AG10803 (cell line): ENCODE data around the gene TRPV6.

ENCODE experiments used
- DNase-seq: peaks from one replicate; pipeline ENCODE4 v3.0.0; 2010; ENCODE audit warnings: low read depth
- H3K4me3 ChIP-seq: 2 replicates; pipeline ENCODE4 v1.5.1; 2011; ENCODE audit warnings: mild to moderate bottlenecking, low read length, control low read depth
- TF ChIP-seq, protein P1 (sequence below): conservative IDR thresholded peaks from 2 replicates; pipeline ENCODE4 v1.5.1; 2011; ENCODE audit warnings: mild to moderate bottlenecking, low read length, control low read depth, inconsistent platforms

Gene TRPV6

DNA sequence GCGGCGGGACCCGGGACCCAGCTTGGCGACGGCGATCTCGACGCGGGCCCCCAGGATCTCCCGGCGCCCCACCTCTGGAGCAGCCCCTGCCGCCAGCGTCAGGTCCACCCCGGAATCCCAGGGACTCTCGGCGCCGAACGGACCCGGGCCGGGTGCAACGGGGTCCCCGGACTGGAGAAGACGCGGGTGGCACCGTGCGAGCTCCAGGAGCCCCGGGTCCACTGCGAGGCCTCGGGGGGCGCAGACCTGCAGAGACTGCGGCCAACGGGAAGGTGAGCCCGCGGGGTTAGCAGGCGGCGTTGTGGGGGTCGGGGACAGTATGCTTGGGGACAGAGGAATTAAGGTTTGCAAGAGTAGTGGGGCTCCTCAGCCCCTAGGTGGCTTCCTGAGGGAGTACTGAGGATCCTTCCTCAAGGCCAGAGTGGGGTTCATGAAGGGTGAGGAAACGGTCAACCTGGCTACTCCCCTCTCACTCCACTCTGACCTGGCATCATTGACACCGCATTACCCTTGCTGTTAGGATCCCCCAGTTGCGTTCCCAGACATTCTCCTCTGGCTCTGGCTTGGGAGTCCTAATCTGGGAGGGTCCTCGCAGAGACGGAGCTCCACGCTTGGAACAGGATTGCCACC is 30.3 kb downstream of the TRPV6 start:
- peak overlapping the region; percentile 51 for H3K4me3 ChIP-seq
- TF ChIP-seq, protein P1, sequence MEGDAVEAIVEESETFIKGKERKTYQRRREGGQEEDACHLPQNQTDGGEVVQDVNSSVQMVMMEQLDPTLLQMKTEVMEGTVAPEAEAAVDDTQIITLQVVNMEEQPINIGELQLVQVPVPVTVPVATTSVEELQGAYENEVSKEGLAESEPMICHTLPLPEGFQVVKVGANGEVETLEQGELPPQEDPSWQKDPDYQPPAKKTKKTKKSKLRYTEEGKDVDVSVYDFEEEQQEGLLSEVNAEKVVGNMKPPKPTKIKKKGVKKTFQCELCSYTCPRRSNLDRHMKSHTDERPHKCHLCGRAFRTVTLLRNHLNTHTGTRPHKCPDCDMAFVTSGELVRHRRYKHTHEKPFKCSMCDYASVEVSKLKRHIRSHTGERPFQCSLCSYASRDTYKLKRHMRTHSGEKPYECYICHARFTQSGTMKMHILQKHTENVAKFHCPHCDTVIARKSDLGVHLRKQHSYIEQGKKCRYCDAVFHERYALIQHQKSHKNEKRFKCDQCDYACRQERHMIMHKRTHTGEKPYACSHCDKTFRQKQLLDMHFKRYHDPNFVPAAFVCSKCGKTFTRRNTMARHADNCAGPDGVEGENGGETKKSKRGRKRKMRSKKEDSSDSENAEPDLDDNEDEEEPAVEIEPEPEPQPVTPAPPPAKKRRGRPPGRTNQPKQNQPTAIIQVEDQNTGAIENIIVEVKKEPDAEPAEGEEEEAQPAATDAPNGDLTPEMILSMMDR, result peak; percentile 6; the same call in 1 of the 2 replicates
- no peak for DNase-seq

DNA sequence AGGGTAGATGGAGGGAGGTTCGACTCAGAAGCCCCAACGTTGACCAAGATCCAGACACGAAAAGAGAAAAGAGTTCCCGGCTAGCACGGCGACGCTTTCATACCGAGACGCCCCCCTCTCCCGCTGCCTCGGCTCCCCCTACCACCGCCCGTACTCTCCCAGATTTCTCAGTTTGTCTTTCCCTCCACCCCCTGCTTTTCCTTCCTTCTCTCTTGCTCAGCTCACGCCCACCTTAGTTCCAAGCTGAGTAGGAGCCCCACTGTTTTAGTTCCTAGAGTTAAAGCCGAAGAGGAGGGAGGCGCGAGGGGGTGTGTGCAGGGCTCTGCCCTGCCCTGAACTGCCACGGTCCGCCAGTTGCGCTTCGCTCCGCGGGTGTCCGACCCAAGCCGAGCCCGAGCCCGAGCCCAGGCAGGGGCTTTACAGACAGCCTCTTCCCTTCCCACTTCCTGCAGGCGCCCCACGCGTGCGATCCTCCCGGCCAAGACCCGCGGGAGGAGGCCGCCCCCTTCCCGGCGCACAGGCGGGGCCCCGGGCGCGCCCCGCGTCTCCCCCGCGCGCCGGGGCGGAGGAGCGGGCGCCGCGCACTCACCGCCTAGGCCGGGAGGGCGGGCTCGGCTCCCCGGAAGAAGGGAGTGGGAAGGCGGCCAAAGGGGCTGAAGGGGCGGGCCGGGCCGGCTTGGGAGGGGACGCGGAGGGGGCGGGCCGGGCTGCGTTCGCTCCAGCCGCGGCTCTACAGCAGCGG is 31.0 kb downstream of the TRPV6 start, which contains the start of gene EPHB6:
EPHB6 (plus strand) TSS at position 705 of the 742 bp plus-strand sequence. CDS start 8,152 bp downstream, outside the sequence.
- TF ChIP-seq, protein P1, result no peak
- peak within 1 kb of the TSS; percentile 74 for H3K4me3 ChIP-seq
- peak; percentile 43 for DNase-seq

DNA sequence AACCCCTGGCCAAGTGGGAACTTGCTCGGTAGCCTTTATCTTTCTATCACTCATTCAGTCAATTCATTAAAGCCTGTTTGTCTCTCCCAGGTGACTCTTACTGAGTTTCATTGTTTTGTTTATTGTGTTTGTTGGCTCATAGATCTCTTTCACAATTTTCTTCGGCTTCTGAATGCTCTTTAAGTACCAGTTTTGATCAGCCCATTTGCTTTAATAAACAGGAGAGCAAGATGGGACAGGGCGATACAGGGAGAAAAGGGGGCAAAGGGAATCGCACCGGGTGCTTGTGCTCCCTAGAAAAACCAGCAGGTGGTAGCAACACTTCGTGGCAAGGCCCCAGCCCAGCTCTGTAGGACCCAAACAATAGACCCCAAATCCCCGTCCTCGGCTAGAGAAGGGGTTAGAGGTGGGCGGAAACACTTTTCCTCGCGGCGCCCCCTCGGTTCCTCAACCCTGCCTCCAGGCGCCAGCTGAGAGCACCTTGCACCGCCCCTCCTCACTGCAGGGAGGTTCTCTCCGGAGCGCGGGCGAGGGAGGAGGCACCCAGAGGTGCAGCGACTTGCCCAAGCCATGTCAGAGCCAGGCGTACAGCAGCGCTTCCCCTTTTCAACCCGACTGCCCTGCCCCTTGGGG is 31.7 kb downstream of the TRPV6 start:
- TF ChIP-seq, protein P1, result peak; percentile 75
- H3K4me3 ChIP-seq, result peak overlapping the region; percentile 74
- peak; percentile 34 for DNase-seq

DNA sequence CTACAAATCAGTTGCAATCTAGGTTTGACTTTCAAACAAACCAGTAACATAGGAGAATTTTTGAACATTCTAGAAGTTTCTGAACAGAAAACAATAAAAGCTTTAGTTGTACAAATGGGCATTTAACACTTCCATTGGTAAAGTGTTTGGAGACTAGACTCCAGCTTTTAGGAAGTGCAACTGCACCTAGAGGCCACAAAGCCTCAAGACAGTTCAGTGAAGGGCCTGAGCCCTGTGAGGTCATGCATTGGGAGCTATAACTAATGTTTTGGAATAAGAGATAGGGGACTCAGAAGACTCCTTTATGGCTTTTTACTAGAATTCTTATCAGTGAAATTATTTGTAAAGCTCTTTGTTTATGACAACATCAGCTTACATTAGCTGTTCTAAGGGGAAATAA is 33.6 kb downstream of the TRPV6 start:
- H3K4me3 ChIP-seq, result no peak overlapping the region
- no peak for DNase-seq
- TF ChIP-seq, protein P1, result no peak

DNA sequence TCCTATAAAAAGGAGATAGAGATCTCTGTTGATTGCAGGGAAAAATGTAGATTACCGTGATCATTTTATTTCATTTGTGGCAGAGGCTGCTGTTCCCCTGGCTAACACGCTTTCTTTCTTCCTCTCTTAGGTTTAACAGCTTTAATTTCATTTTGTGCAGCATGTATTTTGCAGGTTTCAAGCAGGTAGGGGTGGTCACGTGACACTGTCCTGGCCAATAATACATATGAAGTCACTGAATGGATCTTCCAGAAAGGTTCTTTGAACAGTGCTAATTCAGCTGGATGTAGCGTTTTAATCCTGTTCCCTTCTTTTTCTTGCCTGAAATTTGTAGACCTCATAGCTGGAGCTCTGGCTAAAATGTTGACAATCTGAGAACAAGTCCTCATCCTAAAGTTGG is 34.3 kb downstream of the TRPV6 start:
- no peak overlapping the region for H3K4me3 ChIP-seq
- TF ChIP-seq, protein P1, result no peak
- DNase-seq, result no peak

DNA sequence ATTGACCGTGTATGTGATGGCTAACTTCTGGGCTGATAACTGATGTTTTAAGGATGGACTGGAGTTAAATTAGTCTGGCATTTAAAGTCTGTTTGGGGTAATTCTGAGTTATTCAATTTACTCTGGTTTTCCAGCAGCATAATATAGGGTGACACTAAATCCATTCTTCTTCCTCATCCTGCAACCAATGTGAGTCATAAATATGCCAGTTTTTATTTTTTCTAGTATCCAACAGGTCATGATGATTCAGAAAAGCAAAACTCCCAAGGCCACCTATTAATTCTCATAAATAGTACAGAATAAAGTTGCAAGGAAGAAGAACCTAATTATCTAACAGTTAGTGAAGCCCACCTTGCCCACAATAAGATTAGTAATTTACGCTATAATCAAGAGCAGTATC is 38.2 kb downstream of the TRPV6 start:
- DNase-seq, result no peak
- no peak overlapping the region for H3K4me3 ChIP-seq
- TF ChIP-seq, protein P1, result no peak
